HCT116 (cell line): Measurements from ENCODE around the gene IARS1. TPM values are rescaled to one million over a fixed set of nuclear protein-coding genes. Genes with fewer than 3 reads are reported as not detected.

Source experiments
- ATAC-seq: fragments of 200-7000 bp; cut with Tn5 transposase; 2 replicates; pipeline ENCODE4 v1.9.1; 2020; ENCODE audit warnings: mild to moderate bottlenecking, moderate library complexity
- BruUV-seq: library from RNA; stranded (reverse); fragments of 400-500 nt; replicated peaks from 2 replicates; lab custom pipeline; 2021; lab: Mats Ljungman, UMichigan
- CTCF ChIA-PET: fragments of 300-600 bp; sonication (Branson Sonifier 250); formaldehyde crosslinking; loops from one replicate; lab custom pipeline; 2021; ENCODE audit warnings: antibody characterized with exemption; lab: Charles Lee
- POLR2A ChIA-PET: fragments of 300-600, 350-600 bp; sonication (Branson Sonifier 250); formaldehyde crosslinking; loops from one replicate; lab custom pipeline; 2021; ENCODE audit warnings: antibody characterized with exemption; lab: Charles Lee
- RAD21 ChIA-PET, 2 experiments: fragments of 300-600 bp; sonication (Branson Sonifier 250); formaldehyde crosslinking; loops; one replicate each; lab custom pipeline; 2023; ENCODE audit warnings: low total read pairs in 2 of 2; ENCODE audit not compliant: uncharacterized antibody in 2 of 2, unreplicated experiment in 2 of 2, low non-redundant PET in 1 of 2; lab: Charles Lee
- DNase-seq: peaks from one replicate; pipeline ENCODE4 v3.0.0-alpha.2; 2010; ENCODE audit warnings: low read depth, low spot score
- H2AFZ ChIP-seq: fragments of 200-600 bp; shearing (Covaris generic), sonication (generic); 2 replicates; pipeline ENCODE4 v1.6.1; 2017; ENCODE audit warnings: low read depth, mixed run types, mixed read lengths, antibody characterized with exemption, low read length; ENCODE audit not compliant: poor library complexity, severe bottlenecking
- H3K27ac ChIP-seq: 2 replicates; pipeline ENCODE4 v1.5.1; 2012; ENCODE audit warnings: low read depth, low read length
- H3K27me3 ChIP-seq: fragments of 200-600 bp; sonication (generic); 2 replicates; pipeline ENCODE4 v1.6.1; 2016; ENCODE audit warnings: mixed run types, low read length, mixed read lengths; ENCODE audit not compliant: insufficient read depth
- H3K36me3 ChIP-seq, 2 experiments: fragments of 200-500 bp in 1 of 2; fragments of 200-600 bp in 1 of 2; sonication (Bioruptor generic) in 1 of 2; sonication (generic) in 1 of 2; 2 replicates each; pipeline versions ENCODE4 v1.5.1 to v1.6.1; 2014 to 2016; ENCODE audit warnings: low read length in 2 of 2, inconsistent platforms in 1 of 2, mixed read lengths in 1 of 2, mixed run types in 1 of 2; ENCODE audit not compliant: insufficient read depth in 2 of 2, control insufficient read depth in 1 of 2
- H3K4me1 ChIP-seq, 2 experiments: fragments of 200-600 bp in 1 of 2; sonication (generic) in 1 of 2; 2 replicates each; pipeline versions ENCODE4 v1.5.1 to v1.6.1; 2012 to 2017; ENCODE audit warnings: low read length in 2 of 2, inconsistent platforms in 1 of 2, mild to moderate bottlenecking in 1 of 2, mixed read lengths in 1 of 2, mixed run types in 1 of 2, moderate library complexity in 1 of 2; ENCODE audit not compliant: insufficient read depth in 2 of 2, control insufficient read depth in 1 of 2
- H3K4me2 ChIP-seq: fragments of 200-600 bp; sonication (generic); 2 replicates; pipeline ENCODE4 v1.6.1; 2017; ENCODE audit warnings: mixed run types, low read length, mixed read lengths
- H3K4me3 ChIP-seq, 2 experiments: fragments of 200-600 bp in 1 of 2; sonication (generic) in 1 of 2; replicated peaks in 1 of 2; 2 replicates each; pipeline ENCODE4 v1.5.1; 2011 to 2016; ENCODE audit warnings: low read length in 2 of 2, control low read depth in 1 of 2, low read depth in 1 of 2, mild to moderate bottlenecking in 1 of 2, mixed read lengths in 1 of 2, mixed run types in 1 of 2
- H3K79me2 ChIP-seq: fragments of 200-600 bp; sonication (generic); 2 replicates; pipeline ENCODE4 v1.6.1; 2017; ENCODE audit warnings: mild to moderate bottlenecking, mixed run types, low read length, moderate library complexity, mixed read lengths; ENCODE audit not compliant: insufficient read depth
- H3K9ac ChIP-seq: fragments of 200-600 bp; sonication (generic); 2 replicates; pipeline ENCODE4 v1.6.1; 2016; ENCODE audit warnings: low read length, mixed read lengths
- H3K9me2 ChIP-seq: fragments of 200-600 bp; sonication (generic), shearing (Covaris generic); 2 replicates; pipeline ENCODE4 v1.6.1; 2017; ENCODE audit warnings: mixed run types, mild to moderate bottlenecking, moderate library complexity; ENCODE audit not compliant: insufficient read depth
- H3K9me3 ChIP-seq, 2 experiments: fragments of 200-500 bp in 1 of 2; fragments of 200-600 bp in 1 of 2; sonication (Bioruptor generic) in 1 of 2; sonication (generic) in 1 of 2; 2 replicates each; pipeline ENCODE4 v1.6.1; 2014 to 2017; ENCODE audit warnings: low read length in 2 of 2, mixed read lengths in 2 of 2, inconsistent platforms in 1 of 2, low read depth in 1 of 2, mild to moderate bottlenecking in 1 of 2, mixed run types in 1 of 2, moderate library complexity in 1 of 2; ENCODE audit not compliant: control insufficient read depth in 1 of 2, insufficient read depth in 1 of 2
- H4K20me1 ChIP-seq: fragments of 200-600 bp; sonication (generic), shearing (Covaris generic); 2 replicates; pipeline ENCODE4 v1.6.1; 2017; ENCODE audit warnings: mixed run types, mild to moderate bottlenecking, moderate library complexity; ENCODE audit not compliant: insufficient read depth
- ATF3 ChIP-seq: IDR thresholded peaks from 2 replicates; pipeline ENCODE4 v1.6.1; 2012
- CTCF ChIP-seq, 3 experiments: fragments of 200-600 bp in 1 of 3; sonication (generic) in 1 of 3; IDR thresholded peaks in 2 of 3; conservative IDR thresholded peaks in 1 of 3; 2 replicates each; pipeline ENCODE4 v1.5.1; 2012 to 2017; ENCODE audit warnings: low read depth in 2 of 3, low read length in 2 of 3, antibody characterized with exemption in 1 of 3, borderline replicate concordance in 1 of 3, control low read depth in 1 of 3, mild to moderate bottlenecking in 1 of 3, mixed read lengths in 1 of 3, mixed run types in 1 of 3, moderate library complexity in 1 of 3; ENCODE audit not compliant: insufficient read depth in 1 of 3
- EZH2phosphoT487 ChIP-seq: fragments of 200-600 bp; IDR thresholded peaks from 2 replicates; pipeline ENCODE4 v1.6.1; 2018; ENCODE audit warnings: antibody characterized with exemption, borderline replicate concordance
- JUND ChIP-seq: IDR thresholded peaks from 2 replicates; pipeline ENCODE4 v1.6.1; 2012
- POLR2A ChIP-seq: IDR thresholded peaks from 2 replicates; pipeline ENCODE4 v1.7.0; 2011; ENCODE audit warnings: borderline replicate concordance; ENCODE audit not compliant: insufficient read depth, insufficient read length; ENCODE audit errors: extremely low read depth
- TCF7L2 ChIP-seq: IDR thresholded peaks from 2 replicates; pipeline ENCODE4 v1.7.0; 2011; ENCODE audit warnings: borderline replicate concordance, inconsistent platforms; ENCODE audit not compliant: insufficient read depth, insufficient read length; ENCODE audit errors: extremely low read depth
- ZBTB33 ChIP-seq: IDR thresholded peaks from 2 replicates; pipeline ENCODE4 v1.6.1; 2011; ENCODE audit warnings: mild to moderate bottlenecking, low read length, moderate library complexity; ENCODE audit not compliant: insufficient replicate concordance; ENCODE audit errors: extremely low read depth
- ZFX ChIP-seq: fragments of 450-650 bp; IDR thresholded peaks from 2 replicates; pipeline ENCODE4 v1.6.1; 2017
- intact Hi-C: fragments of 100-400 bp; cut with micrococcal nuclease; formaldehyde crosslinking; loops from 2 replicates; pipeline ENCODE4 v1.10.0; 2022
- total RNA-seq: library from RNA; stranded (reverse); gene quantifications from one replicate; pipeline ENCODE4 v1.2.1, GENCODE V29; 2021; ENCODE audit not compliant: unreplicated experiment

Gene IARS1
- total RNA-seq, 1 experiment from 2014 or later: 279 TPM

- ATAC-seq (no peak; the same call in 1 of the 2 replicates), DNase-seq (no peak)
- Histone ChIP-seq H3K4me3 (no peak overlapping the region), H4K20me1 (peaks cover 15% of the 10 kb centered on the region; the same call in 1 of the 2 replicates), H3K9ac (no peak overlapping the region), H3K4me2 (no peak overlapping the region), H2AFZ (no peak overlapping the region), H3K79me2 (peaks cover 83% of the 10 kb centered on the region), H3K9me3 (no peaks in the 10 kb centered on the region), H3K27ac (no peak overlapping the region), H3K27me3 (no peaks in the 10 kb centered on the region), H3K4me1 (no peaks in the 10 kb centered on the region), H3K9me2 (no peaks in the 10 kb centered on the region), H3K36me3 (peaks cover 85 to 87% of the 10 kb centered on the region in 2 experiments)
- ChIA-PET RAD21 (no interaction called here), CTCF (no interaction called here), POLR2A (interaction anchor here (1.6 kb wide), 1 partner anchor 16 kb away, joined by 5 read pairs; no protein-coding TSS in a partner anchor)
- no TSS peak for BruUV-seq
- TF ChIP-seq TCF7L2: no peak
- no peak for TF ChIP-seq JUND
- TF ChIP-seq POLR2A: no peak
- TF ChIP-seq ZFX: no peak
- no peak for TF ChIP-seq ATF3
- no peak for TF ChIP-seq CTCF (IDR thresholded peaks at IDR 0.05 in 2 of 3, conservative IDR thresholded peaks at IDR 0.05 in 1 of 3; ENCODE audit: borderline replicate concordance in 1 of 3, insufficient read depth in 1 of 3, low read depth in 2 of 3, low read length in 2 of 3)
- no peak for TF ChIP-seq ZBTB33
- no peak for TF ChIP-seq EZH2phosphoT487
- intact Hi-C loops: loop anchor here (5.0 kb wide), 1 partner anchor 33 kb away; no protein-coding TSS in a partner anchor
These were observed 18.0 kb downstream of the IARS1 start for GRCh38 chr9:92275541-92275940.
